Glomerular endothelial cell (primary cell): ENCODE data around the gene TPRX1. TPM values are rescaled to one million over a fixed set of nuclear protein-coding genes. Genes with fewer than 3 reads are reported as not detected.
"Not testable (repeated sequence)": the region's sequence is repeated elsewhere in the genome, so short reads cannot be mapped to it uniquely, and the experiment has no call there.

ENCODE experiments used
- DNase-seq: peaks from one replicate; pipeline ENCODE4 v3.0.0-alpha.2; 2011; ENCODE audit warnings: low read depth, low spot score; ENCODE audit errors: extremely low read depth
- total RNA-seq: library from RNA; depleted of rRNA; stranded (reverse); fragments of >200 nt; gene quantifications from 2 replicates; pipeline ENCODE4 v1.2.3, GENCODE V29; 2015

Gene TPRX1
- total RNA-seq, 1 donor from 2014 or later: not detected

GRCh38 chr19:47769534-47769933 lies 34.8 kb downstream of the TPRX1 start:
- no peak for DNase-seq

DNA sequence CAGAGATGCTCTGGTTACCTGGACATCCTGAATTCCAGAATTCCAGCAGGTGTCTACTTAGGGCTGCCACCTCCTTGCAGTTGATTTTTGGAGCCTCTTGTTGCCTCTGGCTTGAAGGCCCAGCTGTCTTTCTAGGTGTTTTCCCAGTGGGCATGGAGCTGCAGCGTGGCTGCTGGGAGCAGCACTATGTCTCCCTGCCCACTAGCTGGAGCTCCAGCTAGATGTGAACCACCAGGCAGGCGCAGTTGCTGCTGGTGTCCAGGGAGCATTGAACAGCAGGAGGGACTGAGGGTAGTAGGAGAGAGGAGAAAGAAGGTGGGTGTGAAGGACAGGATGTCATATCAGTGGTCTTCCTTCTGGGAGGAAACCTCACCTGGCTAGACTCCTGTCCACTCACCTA lies 35.7 kb downstream of the TPRX1 start:
- no peak for DNase-seq

GRCh38 chr19:47767349-47767748 lies 37.0 kb downstream of the TPRX1 start:
- DNase-seq: no peak

DNA sequence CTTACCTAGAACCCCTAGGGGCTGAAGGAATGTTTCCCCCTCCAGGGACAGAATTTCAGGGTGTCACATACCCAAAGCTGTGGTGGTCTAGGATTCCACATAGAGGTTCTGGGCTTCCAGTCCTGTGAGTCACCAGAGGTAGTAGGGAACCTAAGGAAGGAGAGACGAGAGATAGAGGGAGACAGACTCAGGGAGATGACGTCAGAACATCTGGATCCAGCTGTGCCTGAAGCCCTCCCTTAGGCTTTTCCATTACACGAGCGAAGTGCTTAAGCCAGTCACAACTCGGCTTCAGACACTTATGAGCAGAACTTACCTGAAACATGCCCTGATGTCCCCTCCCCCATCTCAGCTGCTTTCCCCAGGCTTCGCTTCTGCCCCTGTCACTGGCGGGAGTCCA lies 37.7 kb downstream of the TPRX1 start:
- no peak for DNase-seq

DNA sequence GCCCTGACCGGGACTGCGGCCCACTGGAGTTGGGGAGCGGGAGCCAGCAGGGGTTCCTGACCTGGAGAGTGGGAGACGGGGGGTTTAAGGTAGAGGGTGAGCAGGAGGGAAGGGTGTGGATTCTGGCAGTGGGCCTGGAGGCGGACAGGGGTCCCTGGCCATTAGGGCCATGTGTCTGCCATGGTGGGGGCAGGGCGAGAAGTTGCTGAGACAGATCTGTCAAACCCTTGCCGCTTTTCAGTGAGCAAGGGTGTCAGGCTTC lies 38.1 kb downstream of the TPRX1 start:
- no peak for DNase-seq

DNA sequence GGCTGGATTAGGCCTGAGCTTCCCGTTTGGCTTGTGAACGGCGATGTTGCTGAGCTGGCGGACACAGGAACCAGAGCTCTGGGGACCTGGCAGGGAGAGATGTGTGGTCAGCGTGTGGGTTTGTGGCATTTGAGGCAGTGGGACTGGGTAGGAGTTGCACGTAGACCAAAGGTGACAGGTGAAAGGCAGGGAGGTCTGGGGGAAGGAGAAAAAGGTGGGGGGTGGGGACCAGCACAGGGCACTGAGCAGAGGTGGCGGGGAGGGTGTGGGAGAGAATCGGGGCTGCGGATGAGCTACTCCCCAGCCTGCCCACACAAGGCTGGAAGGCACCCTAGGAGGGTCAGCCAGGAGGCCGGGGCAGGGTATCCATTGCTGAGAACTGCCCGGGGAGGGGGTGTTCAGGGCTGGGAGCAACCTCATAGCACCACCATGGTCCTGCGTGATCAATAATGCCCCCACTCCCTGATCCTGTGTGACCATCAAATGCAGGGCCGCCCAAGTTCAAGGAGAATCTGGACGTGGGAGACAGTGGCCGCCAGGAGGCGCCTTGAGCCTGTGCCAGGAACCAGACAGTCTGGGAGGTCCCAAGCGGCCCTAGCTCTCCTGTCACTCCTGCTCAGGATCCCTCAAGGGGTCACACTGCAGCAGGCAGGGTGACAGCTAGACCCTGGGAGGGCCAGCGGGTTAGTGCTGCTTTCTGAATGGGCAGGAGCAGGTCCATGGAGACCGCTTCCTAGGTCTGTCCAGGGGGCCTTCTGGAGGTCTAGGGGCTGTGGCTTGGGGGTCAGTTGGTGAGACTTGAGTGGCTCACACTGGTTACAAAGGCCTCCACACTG lies 38.6 kb downstream of the TPRX1 start:
- DNase-seq: no peak

GRCh38 chr19:47764705-47765104 lies 39.6 kb downstream of the TPRX1 start:
- not testable (repeated sequence) for DNase-seq

DNA sequence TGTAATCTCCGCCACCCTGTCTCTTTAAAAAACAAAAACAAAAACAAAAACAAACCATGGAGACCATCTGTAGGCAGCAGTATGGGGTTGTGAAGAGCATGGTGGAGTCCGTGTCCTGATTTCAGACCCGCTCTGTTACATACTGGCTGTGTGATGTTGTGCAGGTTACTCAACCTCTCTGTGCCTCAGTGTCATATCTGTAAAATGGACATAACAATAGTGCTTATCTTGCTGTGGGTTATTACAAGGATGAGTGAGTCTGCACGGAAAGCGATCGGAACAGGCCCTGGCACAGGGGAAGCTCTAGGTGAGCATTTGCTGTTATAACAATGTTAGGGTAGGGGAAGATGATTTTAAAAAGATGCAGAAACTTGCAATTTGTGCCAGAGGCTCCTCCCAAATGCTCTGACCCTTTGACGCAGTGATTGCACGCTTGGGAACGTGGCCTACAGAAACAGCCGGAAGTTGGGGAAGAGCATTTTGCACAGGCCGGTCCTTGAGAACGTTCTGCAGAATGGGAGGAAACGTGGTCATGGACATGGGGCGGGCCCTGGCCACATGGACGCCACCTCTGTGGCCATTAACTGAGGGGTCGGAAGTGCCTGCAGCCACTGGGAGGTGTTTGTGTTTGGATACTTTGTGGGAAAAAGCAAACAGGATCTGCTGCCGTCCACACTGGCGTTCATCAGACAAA lies 41.6 kb downstream of the TPRX1 start:
- no peak for DNase-seq

- no peak for DNase-seq
Observed at GRCh38 chr19:47762151-47762550, 42.2 kb downstream of the TPRX1 start.

GRCh38 chr19:47761566-47761965 lies 42.8 kb downstream of the TPRX1 start:
- no peak for DNase-seq

- no peak for DNase-seq
Observed at GRCh38 chr19:47760632-47760999, 43.7 kb downstream of the TPRX1 start.

DNA sequence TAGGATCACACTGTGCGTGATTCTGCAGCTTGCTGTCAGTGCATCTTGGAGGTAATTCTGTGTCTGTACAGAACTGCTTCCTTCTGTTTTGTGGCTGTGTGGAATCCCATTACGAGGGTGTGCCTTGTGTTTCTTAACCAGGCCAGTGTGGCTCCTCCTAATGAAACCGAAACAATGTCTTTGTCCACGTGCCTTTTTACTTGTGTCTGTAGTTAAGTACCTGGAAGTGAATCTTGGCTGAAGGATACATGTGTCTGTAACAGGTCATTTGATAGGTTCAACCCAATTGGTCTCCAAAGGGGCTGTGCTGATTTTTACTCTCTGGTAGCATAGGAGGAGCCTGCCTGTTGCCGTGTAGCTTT lies 45.9 kb downstream of the TPRX1 start:
- no peak for DNase-seq

- DNase-seq: no peak
Observed at GRCh38 chr19:47757617-47758442, 46.5 kb downstream of the TPRX1 start.

- no peak for DNase-seq
Observed at GRCh38 chr19:47756953-47757608, 47.3 kb downstream of the TPRX1 start.

DNA sequence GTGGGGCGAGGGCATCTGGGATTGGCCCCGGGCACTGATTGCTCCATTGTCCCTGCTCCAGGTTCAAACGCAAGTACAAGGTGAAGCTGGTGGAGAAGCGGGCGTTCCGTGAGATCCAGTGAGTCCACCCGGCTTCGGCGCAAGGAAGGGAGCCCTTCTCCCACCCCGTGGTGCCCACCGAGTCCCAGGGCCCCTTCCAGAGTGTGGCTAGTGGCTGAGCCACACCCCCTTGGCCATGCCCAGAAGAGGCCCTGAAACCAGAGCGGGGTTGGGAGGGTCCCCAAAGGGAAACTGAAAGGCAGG lies 47.8 kb downstream of the TPRX1 start:
- no peak for DNase-seq

GRCh38 chr19:47755762-47756626 lies 48.4 kb downstream of the TPRX1 start:
- DNase-seq: no peak

GRCh38 chr19:47755065-47755761 lies 49.1 kb downstream of the TPRX1 start:
- DNase-seq: no peak

GRCh38 chr19:47754206-47755064 lies 49.9 kb downstream of the TPRX1 start:
- no peak for DNase-seq
